WI38 (cell line): ENCODE measurements around the gene SLC30A9.
A peak's percentile ranks its signal among the peaks of the same experiment; 100 is the strongest.

Source experiments
- H3K4me3 ChIP-seq: 2 replicates; pipeline ENCODE4 v1.5.1; 2011; ENCODE audit warnings: low read depth, mild to moderate bottlenecking, control low read depth, low read length
- CTCF ChIP-seq: IDR thresholded peaks from 2 replicates; pipeline ENCODE4 v1.5.1; 2012; ENCODE audit warnings: low read depth, mild to moderate bottlenecking, control low read depth, low read length

The SLC30A9 gene

DNA sequence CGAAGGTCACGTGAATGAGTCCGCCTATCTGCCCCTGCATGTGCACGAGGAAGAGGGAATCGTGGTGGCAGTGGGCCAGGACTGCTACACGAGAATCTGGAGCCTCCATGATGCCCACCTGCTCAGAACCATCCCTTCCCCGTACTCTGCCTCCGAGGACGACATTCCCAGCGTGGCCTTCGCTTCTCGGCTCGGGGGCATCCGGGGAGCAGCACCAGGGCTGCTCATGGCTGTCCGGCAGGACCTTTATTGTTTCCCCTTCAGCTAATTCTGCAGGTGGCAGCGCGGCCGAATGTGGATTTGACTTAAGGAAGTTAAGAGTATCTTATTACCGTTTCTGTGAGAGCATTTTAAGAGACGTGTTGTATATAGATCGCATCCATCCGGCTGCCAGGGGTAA is 7.6 kb upstream of the SLC30A9 start:
- TF ChIP-seq CTCF = no peak
- no peak overlapping the region for H3K4me3 ChIP-seq

DNA sequence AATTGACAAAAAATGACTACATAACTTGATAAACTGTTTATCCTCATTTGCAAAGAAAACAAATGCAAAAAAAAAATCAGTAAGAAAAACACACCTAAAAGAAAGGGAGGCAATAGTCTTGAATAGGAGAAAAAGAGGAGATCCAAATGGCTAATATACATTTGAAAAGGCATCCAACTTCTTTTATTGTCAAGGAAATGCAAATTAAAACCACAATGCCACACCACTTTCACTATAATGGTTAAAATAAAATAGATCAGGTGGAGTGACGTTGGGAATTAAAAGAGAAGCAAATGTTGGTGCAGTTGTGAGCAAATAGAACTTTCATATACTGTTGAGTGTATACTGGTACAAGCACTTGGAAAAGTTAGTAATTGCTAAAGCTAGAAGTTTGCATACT is 5.2 kb upstream of the SLC30A9 start:
- no peak overlapping the region for H3K4me3 ChIP-seq

DNA sequence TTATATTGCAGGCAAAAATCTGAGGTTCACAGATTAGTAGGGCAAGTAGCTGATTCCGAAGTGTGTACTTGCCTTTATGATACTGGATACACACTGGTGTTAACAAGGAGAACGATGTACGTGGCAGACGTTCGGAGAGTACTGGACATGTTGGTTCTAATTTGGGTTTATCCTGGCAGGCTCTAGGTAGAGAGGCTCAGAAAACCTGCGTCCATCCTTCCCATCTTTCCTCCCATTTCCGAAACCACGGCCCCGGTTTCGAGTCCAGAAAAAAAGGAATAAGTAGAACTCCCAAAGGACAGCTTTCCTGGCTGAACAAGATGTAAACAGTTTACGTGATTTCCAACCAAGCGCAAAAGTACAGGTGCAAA is 351 bp upstream of the SLC30A9 start:
- H3K4me3 ChIP-seq = peak overlapping the region; percentile 97
- no peak for TF ChIP-seq CTCF

More for the DNA sequence above, 5.2 kb upstream of the SLC30A9 start:
- TF ChIP-seq CTCF = no peak

- peak overlapping the region; percentile 97; the same call in 1 of the 2 replicates for H3K4me3 ChIP-seq
- TF ChIP-seq CTCF = no peak
Observed at GRCh38 chr4:41991916-41992767, 1.8 kb downstream of the SLC30A9 start.

DNA sequence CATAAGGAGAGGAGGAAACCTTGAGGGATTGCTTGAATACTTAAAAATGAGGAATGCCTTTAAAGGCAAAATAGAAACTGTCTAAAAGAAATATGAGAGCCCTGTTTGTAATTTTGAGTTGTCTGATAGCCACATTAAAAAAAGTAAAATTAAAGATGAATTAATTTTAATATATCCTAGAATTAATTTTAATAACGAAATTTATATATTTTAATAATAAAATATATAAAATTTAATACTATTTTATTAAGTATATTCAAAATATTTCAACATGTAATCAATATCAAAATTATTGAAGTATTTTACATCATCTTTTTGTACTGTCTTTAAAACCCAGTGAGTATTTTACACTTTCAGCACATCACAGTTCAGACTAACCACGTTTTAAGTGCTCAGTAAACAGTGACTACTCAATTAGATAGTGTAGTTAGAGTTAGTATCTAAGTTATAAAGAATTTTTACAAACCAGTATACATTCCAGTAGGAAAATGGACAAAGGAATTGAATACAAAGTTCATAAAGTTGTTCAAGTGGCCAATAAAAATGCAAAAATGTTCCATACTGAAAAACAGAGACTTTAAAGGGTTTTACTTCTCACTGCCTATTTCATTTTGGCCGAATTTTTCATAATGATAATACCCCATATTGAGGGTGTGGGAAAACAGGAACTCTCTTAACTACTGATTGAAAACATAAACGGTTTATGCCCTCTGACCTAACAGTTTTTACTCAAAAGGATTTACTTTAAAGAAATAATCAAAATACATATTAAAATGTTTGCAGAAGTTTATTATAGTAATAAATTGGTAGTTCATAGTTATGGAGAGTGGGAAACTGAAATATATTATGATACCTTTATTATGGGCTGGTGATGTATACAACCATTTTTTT is 2.9 kb downstream of the SLC30A9 start:
- H3K4me3 ChIP-seq = no peak overlapping the region
- no peak for TF ChIP-seq CTCF

DNA sequence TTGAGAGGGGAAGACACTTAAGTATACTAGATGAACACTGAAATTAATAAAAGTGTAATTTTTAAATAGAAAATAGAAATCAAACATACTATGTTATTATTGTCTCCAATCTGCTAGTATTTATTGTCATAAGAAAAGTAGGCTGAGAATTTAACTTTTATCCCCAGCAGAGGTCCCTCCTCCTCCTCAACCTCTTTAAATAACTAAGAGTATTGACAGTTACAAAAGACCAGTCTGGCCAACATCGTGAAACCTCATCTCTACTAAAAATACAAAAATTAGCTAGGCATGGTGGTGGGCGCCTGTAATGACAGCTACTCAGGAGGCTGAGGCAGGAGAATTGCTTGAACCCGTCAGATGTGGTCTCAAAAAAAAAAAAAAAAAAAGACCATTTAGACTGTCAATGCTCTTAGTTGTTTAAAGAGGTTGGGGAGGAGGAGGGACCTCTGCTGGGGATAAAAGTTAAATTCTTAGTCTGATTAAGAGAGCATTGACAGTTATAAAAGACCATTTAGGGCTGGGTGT is 4.2 kb downstream of the SLC30A9 start:
- no peak overlapping the region for H3K4me3 ChIP-seq
- no peak for TF ChIP-seq CTCF
